ENCODE measurements around the gene SDK2. TPM values are rescaled to one million over a fixed set of nuclear protein-coding genes. Genes with fewer than 3 reads are reported as not detected.

Gene SDK2
- total RNA-seq, 1 experiment from 2014 or later: not detected

- H3K36me3 ChIP-seq (ENCODE audit: insufficient read depth, low read length): no peaks in the 10 kb centered on the region
- H4K20me1 ChIP-seq (ENCODE audit: insufficient read depth, low read depth, low read length): no peaks in the 10 kb centered on the region
- H3K9me2 ChIP-seq (replicated peaks; ENCODE audit: insufficient read depth, low read length): no peaks in the 10 kb centered on the region
- no peak overlapping the region for H3K4me2 ChIP-seq (ENCODE audit: low read depth, low read length, poor library complexity, severe bottlenecking)
- no peak for DNase-seq
- no peak overlapping the region for H3K4me3 ChIP-seq (ENCODE audit: low read length)
- no peaks in the 10 kb centered on the region for H3K4me1 ChIP-seq (ENCODE audit: low read length)
- H3K27me3 ChIP-seq (ENCODE audit: low read length): no peaks in the 10 kb centered on the region
- no peak overlapping the region for H3K27ac ChIP-seq (ENCODE audit: low read length)
- no peaks in the 10 kb centered on the region for H3K9me3 ChIP-seq (ENCODE audit: low read length)
- no peak overlapping the region for H2AFZ ChIP-seq (ENCODE audit: low read length)
- H3K79me2 ChIP-seq (ENCODE audit: low read length): no peaks in the 10 kb centered on the region
- H3K9ac ChIP-seq (ENCODE audit: low read length): no peak overlapping the region
These were observed 153.4 kb downstream of the SDK2 start for GRCh38 chr17:73490851-73491250.

DNA sequence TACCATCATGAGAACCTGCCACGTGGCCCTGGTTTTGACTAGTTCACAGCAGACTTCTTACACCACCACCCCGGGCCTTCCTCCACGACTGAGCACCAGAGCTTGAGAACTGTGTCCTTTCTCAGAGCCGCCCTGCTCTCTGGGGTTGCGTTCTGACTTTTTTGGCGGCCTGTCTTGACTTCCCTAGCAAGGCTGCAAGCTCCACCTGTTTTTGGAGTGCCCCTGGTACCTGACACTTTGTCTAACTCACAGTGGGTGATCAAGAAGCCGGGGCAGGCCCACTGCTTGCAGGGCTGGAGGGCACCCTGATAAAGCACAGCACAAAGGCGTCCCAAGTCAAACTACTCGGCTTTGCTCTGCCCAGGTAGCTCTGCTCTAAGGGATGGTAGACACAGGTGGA is 154.3 kb downstream of the SDK2 start:
- Histone ChIP-seq H3K9me3 (ENCODE audit: low read length) (peaks cover 5% of the 10 kb centered on the region; the same call in 1 of the 2 replicates), H3K4me2 (ENCODE audit: low read depth, low read length, poor library complexity, severe bottlenecking) (no peak overlapping the region), H3K9me2 (replicated peaks; ENCODE audit: insufficient read depth, low read length) (no peaks in the 10 kb centered on the region), H3K79me2 (ENCODE audit: low read length) (no peaks in the 10 kb centered on the region), H3K27me3 (ENCODE audit: low read length) (no peaks in the 10 kb centered on the region), H3K4me1 (ENCODE audit: low read length) (no peaks in the 10 kb centered on the region), H3K27ac (ENCODE audit: low read length) (no peak overlapping the region), H3K4me3 (ENCODE audit: low read length) (no peak overlapping the region), H3K9ac (ENCODE audit: low read length) (no peak overlapping the region), H4K20me1 (ENCODE audit: insufficient read depth, low read depth, low read length) (no peaks in the 10 kb centered on the region), H2AFZ (ENCODE audit: low read length) (no peak overlapping the region), H3K36me3 (ENCODE audit: insufficient read depth, low read length) (no peaks in the 10 kb centered on the region)
- no peak for DNase-seq

- Histone ChIP-seq H3K27me3 (ENCODE audit: low read length) (no peaks in the 10 kb centered on the region), H4K20me1 (ENCODE audit: insufficient read depth, low read depth, low read length) (no peaks in the 10 kb centered on the region), H3K9me3 (ENCODE audit: low read length) (peaks cover 6% of the 10 kb centered on the region; the same call in 1 of the 2 replicates), H3K36me3 (ENCODE audit: insufficient read depth, low read length) (no peaks in the 10 kb centered on the region; the same call in 1 of the 2 replicates), H3K4me2 (ENCODE audit: low read depth, low read length, poor library complexity, severe bottlenecking) (no peak overlapping the region), H3K9me2 (replicated peaks; ENCODE audit: insufficient read depth, low read length) (no peaks in the 10 kb centered on the region), H2AFZ (ENCODE audit: low read length) (no peak overlapping the region), H3K4me3 (ENCODE audit: low read length) (no peak overlapping the region), H3K4me1 (ENCODE audit: low read length) (no peaks in the 10 kb centered on the region), H3K79me2 (ENCODE audit: low read length) (no peaks in the 10 kb centered on the region), H3K9ac (ENCODE audit: low read length) (no peak overlapping the region), H3K27ac (ENCODE audit: low read length) (no peak overlapping the region)
- no peak for DNase-seq
These were observed 154.9 kb downstream of the SDK2 start for GRCh38 chr17:73489333-73489732.

DNA sequence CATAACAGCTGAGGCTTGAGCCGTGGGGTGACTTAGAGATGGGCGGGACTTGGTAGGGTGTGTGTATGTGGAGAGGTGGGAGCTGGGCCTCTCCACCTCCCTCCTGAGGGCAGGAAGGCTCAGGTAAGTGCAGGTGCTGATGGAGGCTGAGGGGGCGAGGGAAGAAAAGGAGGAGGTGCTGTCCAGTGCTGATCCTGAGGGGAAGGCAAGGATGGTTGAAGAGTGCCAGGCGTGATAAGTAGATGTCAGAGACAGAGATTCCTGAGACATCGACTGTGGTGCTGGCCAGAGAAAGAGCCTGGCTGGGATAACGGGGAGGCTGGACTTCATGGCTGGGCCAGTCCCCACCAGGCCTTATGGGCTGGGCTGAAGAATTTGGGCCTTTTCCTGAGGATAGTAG is 159.1 kb downstream of the SDK2 start:
- H3K4me2 ChIP-seq (ENCODE audit: low read depth, low read length, poor library complexity, severe bottlenecking): no peak overlapping the region
- H3K36me3 ChIP-seq (ENCODE audit: insufficient read depth, low read length): no peaks in the 10 kb centered on the region; the same call in 1 of the 2 replicates
- H3K9ac ChIP-seq (ENCODE audit: low read length): no peak overlapping the region
- H4K20me1 ChIP-seq (ENCODE audit: insufficient read depth, low read depth, low read length): no peaks in the 10 kb centered on the region
- H3K9me3 ChIP-seq (ENCODE audit: low read length): peaks cover 6% of the 10 kb centered on the region; the same call in 1 of the 2 replicates
- no peak overlapping the region for H3K27ac ChIP-seq (ENCODE audit: low read length)
- H3K79me2 ChIP-seq (ENCODE audit: low read length): no peaks in the 10 kb centered on the region
- H3K4me1 ChIP-seq (ENCODE audit: low read length): no peaks in the 10 kb centered on the region
- H3K4me3 ChIP-seq (ENCODE audit: low read length): no peak overlapping the region
- H3K27me3 ChIP-seq (ENCODE audit: low read length): no peaks in the 10 kb centered on the region
- H2AFZ ChIP-seq (ENCODE audit: low read length): no peak overlapping the region
- DNase-seq: no peak
- H3K9me2 ChIP-seq (replicated peaks; ENCODE audit: insufficient read depth, low read length): no peaks in the 10 kb centered on the region

DNA sequence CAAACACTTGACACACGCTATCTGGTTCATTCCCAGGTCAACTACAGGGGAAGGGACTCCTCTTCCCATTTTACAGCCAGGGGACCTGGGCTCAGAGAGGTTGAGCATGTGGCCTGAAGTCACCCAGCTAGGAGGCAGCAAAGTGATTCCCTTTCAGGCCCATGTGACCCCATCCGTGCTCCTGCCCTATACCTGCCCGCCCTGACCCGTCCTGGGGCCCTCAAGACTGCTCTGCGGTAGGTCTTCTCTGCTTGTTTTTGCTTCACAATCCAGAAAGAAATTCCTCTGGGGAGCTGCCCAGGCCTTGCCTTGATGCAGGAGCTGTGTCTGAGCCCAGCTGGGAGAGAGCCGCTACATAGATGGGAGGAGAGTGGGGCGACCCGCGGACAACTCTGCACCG is 161.4 kb downstream of the SDK2 start:
- H4K20me1 ChIP-seq (ENCODE audit: insufficient read depth, low read depth, low read length): no peaks in the 10 kb centered on the region
- H3K4me1 ChIP-seq (ENCODE audit: low read length): no peaks in the 10 kb centered on the region
- no peak overlapping the region for H3K4me3 ChIP-seq (ENCODE audit: low read length)
- no peak overlapping the region for H3K4me2 ChIP-seq (ENCODE audit: low read depth, low read length, poor library complexity, severe bottlenecking)
- H2AFZ ChIP-seq (ENCODE audit: low read length): no peak overlapping the region
- H3K9me3 ChIP-seq (ENCODE audit: low read length): peaks cover 6% of the 10 kb centered on the region; the same call in 1 of the 2 replicates
- H3K79me2 ChIP-seq (ENCODE audit: low read length): no peaks in the 10 kb centered on the region
- H3K27ac ChIP-seq (ENCODE audit: low read length): no peak overlapping the region
- DNase-seq: no peak
- no peaks in the 10 kb centered on the region for H3K27me3 ChIP-seq (ENCODE audit: low read length)
- no peaks in the 10 kb centered on the region; the same call in 1 of the 2 replicates for H3K36me3 ChIP-seq (ENCODE audit: insufficient read depth, low read length)
- H3K9ac ChIP-seq (ENCODE audit: low read length): no peak overlapping the region
- no peaks in the 10 kb centered on the region for H3K9me2 ChIP-seq (replicated peaks; ENCODE audit: insufficient read depth, low read length)

- no peaks in the 10 kb centered on the region for H3K27me3 ChIP-seq (ENCODE audit: low read length)
- H3K27ac ChIP-seq (ENCODE audit: low read length): no peak overlapping the region
- H3K4me2 ChIP-seq (ENCODE audit: low read depth, low read length, poor library complexity, severe bottlenecking): no peak overlapping the region
- peaks cover 6% of the 10 kb centered on the region; the same call in 1 of the 2 replicates for H3K9me3 ChIP-seq (ENCODE audit: low read length)
- H3K9me2 ChIP-seq (replicated peaks; ENCODE audit: insufficient read depth, low read length): no peaks in the 10 kb centered on the region
- DNase-seq: no peak
- no peaks in the 10 kb centered on the region for H4K20me1 ChIP-seq (ENCODE audit: insufficient read depth, low read depth, low read length)
- no peaks in the 10 kb centered on the region for H3K4me1 ChIP-seq (ENCODE audit: low read length)
- H3K79me2 ChIP-seq (ENCODE audit: low read length): no peaks in the 10 kb centered on the region
- no peak overlapping the region for H3K9ac ChIP-seq (ENCODE audit: low read length)
- H3K4me3 ChIP-seq (ENCODE audit: low read length): no peak overlapping the region
- no peaks in the 10 kb centered on the region; the same call in 1 of the 2 replicates for H3K36me3 ChIP-seq (ENCODE audit: insufficient read depth, low read length)
- no peak overlapping the region for H2AFZ ChIP-seq (ENCODE audit: low read length)
These were observed 162.0 kb downstream of the SDK2 start for GRCh38 chr17:73482251-73482716.

DNA sequence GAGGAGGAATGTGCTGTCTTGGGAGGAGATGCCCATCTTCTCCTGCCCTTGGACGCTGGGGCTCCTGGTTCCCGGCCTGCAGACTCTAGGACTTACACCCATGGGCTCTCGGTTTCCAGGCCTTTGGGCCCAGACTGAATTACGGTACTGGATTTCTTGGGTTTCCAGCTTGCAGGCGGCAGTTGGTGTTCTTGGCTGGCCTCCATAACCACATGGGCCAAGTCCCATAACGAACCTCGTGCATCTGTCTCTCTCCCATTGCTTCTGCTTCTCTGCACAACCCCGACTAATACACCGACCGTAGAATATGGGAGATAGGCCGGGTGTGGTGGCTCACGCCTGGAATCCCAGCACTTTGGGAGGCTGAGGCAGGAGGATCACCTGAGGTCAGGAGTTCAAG is 162.6 kb downstream of the SDK2 start:
- Histone ChIP-seq H3K4me3 (ENCODE audit: low read length) (no peak overlapping the region), H3K27me3 (ENCODE audit: low read length) (no peaks in the 10 kb centered on the region), H3K4me2 (ENCODE audit: low read depth, low read length, poor library complexity, severe bottlenecking) (no peak overlapping the region), H3K79me2 (ENCODE audit: low read length) (no peaks in the 10 kb centered on the region), H3K36me3 (ENCODE audit: insufficient read depth, low read length) (no peaks in the 10 kb centered on the region; the same call in 1 of the 2 replicates), H3K4me1 (ENCODE audit: low read length) (no peaks in the 10 kb centered on the region), H3K27ac (ENCODE audit: low read length) (no peak overlapping the region), H3K9me2 (replicated peaks; ENCODE audit: insufficient read depth, low read length) (no peaks in the 10 kb centered on the region), H4K20me1 (ENCODE audit: insufficient read depth, low read depth, low read length) (no peaks in the 10 kb centered on the region), H3K9ac (ENCODE audit: low read length) (no peak overlapping the region), H3K9me3 (ENCODE audit: low read length) (peaks cover 6% of the 10 kb centered on the region; the same call in 1 of the 2 replicates), H2AFZ (ENCODE audit: low read length) (no peak overlapping the region)
- DNase-seq: no peak

DNA sequence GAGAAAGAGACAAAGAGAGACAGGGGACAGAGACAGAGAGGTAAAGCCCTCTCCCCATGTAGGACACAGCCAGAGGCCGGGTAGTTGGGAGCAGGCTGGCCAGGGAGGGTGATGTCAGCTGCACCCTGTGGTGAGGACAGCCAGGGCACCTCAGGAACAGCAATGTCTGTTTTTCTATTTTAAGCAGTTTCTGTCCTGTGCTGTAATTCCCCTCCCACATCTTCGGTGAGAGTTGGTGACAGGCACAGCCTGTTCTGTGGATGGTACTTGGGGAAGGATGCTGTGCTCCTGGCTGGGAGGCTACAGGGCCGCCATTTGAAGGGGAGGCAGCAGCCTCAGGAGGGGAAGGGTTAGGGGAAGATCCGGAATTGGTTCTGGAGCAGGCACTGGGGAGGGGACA is 163.5 kb downstream of the SDK2 start:
- Histone ChIP-seq H3K4me2 (ENCODE audit: low read depth, low read length, poor library complexity, severe bottlenecking) (no peak overlapping the region), H2AFZ (ENCODE audit: low read length) (no peak overlapping the region), H3K36me3 (ENCODE audit: insufficient read depth, low read length) (no peaks in the 10 kb centered on the region; the same call in 1 of the 2 replicates), H3K27me3 (ENCODE audit: low read length) (no peaks in the 10 kb centered on the region), H3K4me3 (ENCODE audit: low read length) (no peak overlapping the region), H3K9ac (ENCODE audit: low read length) (no peak overlapping the region), H3K9me2 (replicated peaks; ENCODE audit: insufficient read depth, low read length) (no peaks in the 10 kb centered on the region), H3K27ac (ENCODE audit: low read length) (no peak overlapping the region), H3K9me3 (ENCODE audit: low read length) (peaks cover 6% of the 10 kb centered on the region; the same call in 1 of the 2 replicates), H4K20me1 (ENCODE audit: insufficient read depth, low read depth, low read length) (no peaks in the 10 kb centered on the region), H3K79me2 (ENCODE audit: low read length) (no peaks in the 10 kb centered on the region), H3K4me1 (ENCODE audit: low read length) (no peaks in the 10 kb centered on the region)
- DNase-seq: no peak

Measured in Karpas-422 (cell line).